ENCODE results near the gene RHBDL3.

- TF ChIP-seq EZH2phosphoT487 (IDR thresholded peaks at IDR 0.05; ENCODE audit: low read length) (no peak), EZH2 (optimal IDR thresholded peaks at IDR 0.05; ENCODE audit: low read depth, low read length) (no peak)
These were observed 8.5 kb downstream of the RHBDL3 start for GRCh38 chr17:32274101-32274500.
